PC-9 (cell line): ENCODE results near the gene AZU1. TPM values are rescaled to one million over a fixed set of nuclear protein-coding genes. Genes with fewer than 3 reads are reported as not detected.

Source experiments
- BruUV-seq: library from RNA; stranded (reverse); fragments of 400-500 nt; replicated peaks from 2 replicates; lab custom pipeline; 2021; lab: Mats Ljungman, UMichigan
- CTCF ChIA-PET: fragments of 300-600 bp; sonication (Branson Sonifier 250); formaldehyde crosslinking; loops from one replicate; lab custom pipeline; 2022; ENCODE audit warnings: antibody characterized with exemption; lab: Charles Lee
- POLR2A ChIA-PET: fragments of 300-600 bp; sonication (Branson Sonifier 250); formaldehyde crosslinking; loops from one replicate; lab custom pipeline; 2022; ENCODE audit warnings: antibody characterized with exemption; ENCODE audit not compliant: unreplicated experiment; lab: Charles Lee
- DNase-seq, 2 experiments: peaks; one replicate each; pipeline versions ENCODE4 v3.0.0 to v3.0.0-alpha.2; 2015 to 2022; ENCODE audit warnings: mixed read lengths in 1 of 2
- H2AFZ ChIP-seq: fragments of 200-600 bp; sonication (generic); 2 replicates; pipeline ENCODE4 v1.8.1; 2017; ENCODE audit warnings: antibody characterized with exemption
- H3F3A ChIP-seq: fragments of 200-600 bp; sonication (generic); 2 replicates; pipeline ENCODE4 v1.8.1; 2017; ENCODE audit warnings: antibody characterized with exemption, mild to moderate bottlenecking, low read depth; ENCODE audit not compliant: insufficient read depth
- H3K27ac ChIP-seq: fragments of 200-600 bp; sonication (generic); 2 replicates; pipeline ENCODE4 v1.6.1; 2016; ENCODE audit warnings: mixed run types
- H3K27me3 ChIP-seq: fragments of 200-600 bp; sonication (generic); 2 replicates; pipeline ENCODE4 v1.6.1; 2016; ENCODE audit warnings: low read depth, mixed run types; ENCODE audit not compliant: insufficient read depth
- H3K36me3 ChIP-seq: fragments of 200-600 bp; sonication (generic); 2 replicates; pipeline ENCODE4 v1.6.1; 2016; ENCODE audit warnings: low read depth, mixed run types
- H3K4me1 ChIP-seq: fragments of 200-600 bp; sonication (generic); replicated peaks from 2 replicates; pipeline ENCODE4 v1.6.1; 2016; ENCODE audit warnings: mixed run types; ENCODE audit not compliant: insufficient read depth
- H3K4me2 ChIP-seq: fragments of 200-600 bp; sonication (generic); 2 replicates; pipeline ENCODE4 v1.6.1; 2017; ENCODE audit warnings: mixed run types
- H3K4me3 ChIP-seq: fragments of 200-600 bp; sonication (generic); 2 replicates; pipeline ENCODE4 v1.6.1; 2016; ENCODE audit warnings: mixed run types
- H3K79me2 ChIP-seq: fragments of 200-600 bp; sonication (generic); 2 replicates; pipeline ENCODE4 v1.6.1; 2017; ENCODE audit warnings: low read depth, mixed run types
- H3K9me2 ChIP-seq: fragments of 200-600 bp; sonication (generic); 2 replicates; pipeline ENCODE4 v1.8.1; 2017; ENCODE audit warnings: mild to moderate bottlenecking; ENCODE audit not compliant: insufficient read depth
- H3K9me3 ChIP-seq: fragments of 200-600 bp; sonication (generic); 2 replicates; pipeline ENCODE4 v1.8.1; 2016; ENCODE audit warnings: low read depth; ENCODE audit not compliant: insufficient read depth
- H4K20me1 ChIP-seq: fragments of 200-600 bp; sonication (generic); 2 replicates; pipeline ENCODE4 v1.8.1; 2017; ENCODE audit not compliant: insufficient read depth
- CTCF ChIP-seq: fragments of 200-600 bp; sonication (generic); conservative IDR thresholded peaks from 2 replicates; pipeline ENCODE4 v1.6.1; 2017; ENCODE audit warnings: mixed run types, antibody characterized with exemption, mild to moderate bottlenecking, moderate library complexity
- EZH2 ChIP-seq: fragments of 200-600 bp; sonication (generic); IDR thresholded peaks from 2 replicates; pipeline ENCODE4 v1.8.0; 2017; ENCODE audit warnings: antibody characterized with exemption, low read depth
- intact Hi-C: fragments of 100-400 bp; cut with micrococcal nuclease; formaldehyde crosslinking; loops from one replicate; pipeline ENCODE4 v1.10.0; 2022; ENCODE audit not compliant: unreplicated experiment
- total RNA-seq: library from RNA; stranded (reverse); gene quantifications from 2 replicates; pipeline ENCODE4 v1.2.3, GENCODE V29; 2021

AZU1 gene
- total RNA-seq, 1 experiment from 2014 or later: not detected

GRCh38 chr19:870314-870713, 42.7 kb downstream of the AZU1 start:
- POLR2A ChIA-PET: no interaction called here
- CTCF ChIA-PET: no interaction called here
- Histone ChIP-seq H3K79me2 (no peaks in the 10 kb centered on the region), H3K27me3 (no peaks in the 10 kb centered on the region), H3K9me2 (no peaks in the 10 kb centered on the region), H3K9me3 (no peaks in the 10 kb centered on the region), H3F3A (peaks cover 47% of the 10 kb centered on the region), H2AFZ (no peak overlapping the region), H3K4me1 (peaks cover 29% of the 10 kb centered on the region), H3K4me3 (no peak overlapping the region), H3K4me2 (peak overlapping the region; percentile 60; the same call in 1 of the 2 replicates), H4K20me1 (no peaks in the 10 kb centered on the region; the same call in 1 of the 2 replicates), H3K36me3 (no peaks in the 10 kb centered on the region), H3K27ac (peak overlapping the region; percentile 78)
- BruUV-seq: no TSS peak
- intact Hi-C loops: no loop called here
- no peak for DNase-seq
- TF ChIP-seq EZH2 (no peak), CTCF (no peak)

GRCh38 chr19:870963-871401, 43.3 kb downstream of the AZU1 start:
- DNase-seq: peak in 1 of 2 experiments; percentile 26
- no peak overlapping the region for H3K27ac ChIP-seq
- H3K36me3 ChIP-seq: no peaks in the 10 kb centered on the region
- peaks cover 29% of the 10 kb centered on the region for H3K4me1 ChIP-seq
- H3F3A ChIP-seq: peaks cover 44% of the 10 kb centered on the region
- H3K4me2 ChIP-seq: no peak overlapping the region
- CTCF ChIA-PET: no interaction called here
- BruUV-seq: no TSS peak
- H4K20me1 ChIP-seq: no peaks in the 10 kb centered on the region; the same call in 1 of the 2 replicates
- intact Hi-C loops: no loop called here
- no peak overlapping the region for H2AFZ ChIP-seq
- H3K9me2 ChIP-seq: no peaks in the 10 kb centered on the region
- no peak overlapping the region for H3K4me3 ChIP-seq
- no peaks in the 10 kb centered on the region for H3K79me2 ChIP-seq
- TF ChIP-seq EZH2 (no peak), CTCF (no peak)
- POLR2A ChIA-PET: no interaction called here
- no peaks in the 10 kb centered on the region for H3K27me3 ChIP-seq
- H3K9me3 ChIP-seq: no peaks in the 10 kb centered on the region

GRCh38 chr19:871446-872265, 44.0 kb downstream of the AZU1 start:
- no peak for DNase-seq
- Histone ChIP-seq H3K27me3 (no peaks in the 10 kb centered on the region), H3K4me2 (no peak overlapping the region), H3K9me3 (no peaks in the 10 kb centered on the region), H3K36me3 (no peaks in the 10 kb centered on the region), H2AFZ (no peak overlapping the region), H3K79me2 (no peaks in the 10 kb centered on the region), H3K9me2 (no peaks in the 10 kb centered on the region), H3K4me3 (no peak overlapping the region), H3K27ac (no peak overlapping the region), H4K20me1 (no peaks in the 10 kb centered on the region; the same call in 1 of the 2 replicates), H3F3A (peaks cover 44% of the 10 kb centered on the region), H3K4me1 (peaks cover 29% of the 10 kb centered on the region)
- POLR2A ChIA-PET: no interaction called here
- TF ChIP-seq EZH2 (no peak), CTCF (no peak)
- BruUV-seq: no TSS peak
- CTCF ChIA-PET: no interaction called here
- intact Hi-C loops: no loop called here
